Activated naive CD8-positive, alpha-beta T cell treated with anti-CD3 and anti-CD28 coated beads for 36 hours (primary cell): Measurements from ENCODE around the gene PLN. TPM values are rescaled to one million over a fixed set of nuclear protein-coding genes. Genes with fewer than 3 reads are reported as not detected.

Experiments used
- DNase-seq: peaks from one replicate; pipeline ENCODE4 v3.0.0; 2021
- H3K27ac Mint-ChIP-seq: one replicate; pipeline ENCODE4 v1.8.0; 2022; ENCODE audit warnings: mild to moderate bottlenecking, moderate library complexity, mixed read lengths
- H3K27me3 Mint-ChIP-seq: one replicate; pipeline ENCODE4 v1.8.0; 2022; ENCODE audit warnings: mild to moderate bottlenecking, mixed read lengths
- H3K36me3 Mint-ChIP-seq: one replicate; pipeline ENCODE4 v1.8.0; 2021; ENCODE audit warnings: mild to moderate bottlenecking, mixed read lengths
- H3K4me1 Mint-ChIP-seq: one replicate; pipeline ENCODE4 v1.8.0; 2021; ENCODE audit warnings: mixed read lengths
- H3K4me3 Mint-ChIP-seq: one replicate; pipeline ENCODE4 v1.8.0; 2022; ENCODE audit warnings: mild to moderate bottlenecking, moderate library complexity, mixed read lengths
- H3K9me3 Mint-ChIP-seq: one replicate; pipeline ENCODE4 v1.8.0; 2022; ENCODE audit warnings: mixed read lengths
- total RNA-seq, 2 experiments: library from RNA; stranded (reverse); gene quantifications; one replicate each; pipeline ENCODE4 v1.2.3, GENCODE V29; 2021

PLN gene
- not detected for total RNA-seq

GRCh38 chr6:118548136-118548535 is at the start of gene PLN:
TSS of gene PLN (plus strand) at chr6:118548296. CDS start at chr6:118558922, 10,626 bp downstream.
- Mint-ChIP-seq H3K36me3 (peaks cover 20% of the 10 kb centered on the region), H3K4me1 (peaks cover 51% of the 10 kb centered on the region), H3K27ac (peak within 1 kb of the TSS; percentile 4), H3K4me3 (no peak within 1 kb of the TSS), H3K27me3 (no peaks in the 10 kb centered on the region), H3K9me3 (no peaks in the 10 kb centered on the region)
- DNase-seq, result no peak

- Mint-ChIP-seq H3K9me3 (peaks cover 17% of the 10 kb centered on the region), H3K36me3 (peaks cover 60% of the 10 kb centered on the region), H3K27ac (no peak overlapping the region)
Measured at GRCh38 chr6:118500130-118501015, 47.7 kb upstream of the PLN start.

GRCh38 chr6:118501099-118501498 is 47.0 kb upstream of the PLN start:
- Mint-ChIP-seq H3K27ac (no peak overlapping the region), H3K36me3 (peaks cover 58% of the 10 kb centered on the region), H3K9me3 (peaks cover 14% of the 10 kb centered on the region)

More at GRCh38 chr6:118500130-118501015, 47.7 kb upstream of the PLN start:
- DNase-seq, result no peak
- Mint-ChIP-seq H3K4me1 (peaks cover 13% of the 10 kb centered on the region), H3K4me3 (no peak overlapping the region), H3K27me3 (no peaks in the 10 kb centered on the region)

GRCh38 chr6:118501765-118502164 is 46.3 kb upstream of the PLN start:
- peaks cover 8% of the 10 kb centered on the region for H3K4me1 Mint-ChIP-seq
- H3K27ac Mint-ChIP-seq, result no peak overlapping the region
- H3K9me3 Mint-ChIP-seq, result peaks cover 14% of the 10 kb centered on the region
- peaks cover 57% of the 10 kb centered on the region for H3K36me3 Mint-ChIP-seq
- no peaks in the 10 kb centered on the region for H3K27me3 Mint-ChIP-seq
- DNase-seq, result no peak
- no peak overlapping the region for H3K4me3 Mint-ChIP-seq

More at GRCh38 chr6:118501099-118501498, 47.0 kb upstream of the PLN start:
- Mint-ChIP-seq H3K27me3 (no peaks in the 10 kb centered on the region), H3K4me3 (no peak overlapping the region), H3K4me1 (peaks cover 7% of the 10 kb centered on the region)
- DNase-seq, result no peak

GRCh38 chr6:118502169-118502568 is 45.9 kb upstream of the PLN start:
- Mint-ChIP-seq H3K4me3 (no peak overlapping the region), H3K27me3 (no peaks in the 10 kb centered on the region), H3K36me3 (peaks cover 54% of the 10 kb centered on the region), H3K27ac (no peak overlapping the region), H3K9me3 (peaks cover 14% of the 10 kb centered on the region), H3K4me1 (peaks cover 12% of the 10 kb centered on the region)
- no peak for DNase-seq

GRCh38 chr6:118504611-118505010 is 43.5 kb upstream of the PLN start:
- Mint-ChIP-seq H3K4me3 (no peak overlapping the region), H3K27ac (no peak overlapping the region), H3K36me3 (peaks cover 52% of the 10 kb centered on the region), H3K4me1 (peaks cover 16% of the 10 kb centered on the region), H3K9me3 (peaks cover 14% of the 10 kb centered on the region), H3K27me3 (no peaks in the 10 kb centered on the region)
- DNase-seq, result no peak

- no peak overlapping the region for H3K27ac Mint-ChIP-seq
- no peak overlapping the region for H3K4me3 Mint-ChIP-seq
- no peaks in the 10 kb centered on the region for H3K27me3 Mint-ChIP-seq
- peaks cover 15% of the 10 kb centered on the region for H3K4me1 Mint-ChIP-seq
- H3K9me3 Mint-ChIP-seq, result peaks cover 13% of the 10 kb centered on the region
- DNase-seq, result no peak
- H3K36me3 Mint-ChIP-seq, result peaks cover 43% of the 10 kb centered on the region
Measured at GRCh38 chr6:118505656-118506055, 42.4 kb upstream of the PLN start.

GRCh38 chr6:118506071-118506638 is 41.9 kb upstream of the PLN start:
- Mint-ChIP-seq H3K4me3 (no peak overlapping the region), H3K4me1 (peaks cover 15% of the 10 kb centered on the region), H3K9me3 (peaks cover 9% of the 10 kb centered on the region), H3K36me3 (peaks cover 38% of the 10 kb centered on the region), H3K27ac (peak overlapping the region; percentile 44), H3K27me3 (no peaks in the 10 kb centered on the region)
- DNase-seq, result no peak

- Mint-ChIP-seq H3K9me3 (peaks cover under 1% of the 10 kb centered on the region), H3K4me1 (peaks cover 17% of the 10 kb centered on the region), H3K27me3 (no peaks in the 10 kb centered on the region), H3K27ac (no peak overlapping the region), H3K4me3 (no peak overlapping the region), H3K36me3 (peaks cover 26% of the 10 kb centered on the region)
- DNase-seq, result no peak
Measured at GRCh38 chr6:118507636-118508035, 40.5 kb upstream of the PLN start.

GRCh38 chr6:118509009-118509617 is 39.0 kb upstream of the PLN start:
- Mint-ChIP-seq H3K4me1 (peaks cover 23% of the 10 kb centered on the region), H3K4me3 (no peak overlapping the region), H3K36me3 (peaks cover 18% of the 10 kb centered on the region), H3K27me3 (no peaks in the 10 kb centered on the region), H3K9me3 (no peaks in the 10 kb centered on the region), H3K27ac (no peak overlapping the region)
- no peak for DNase-seq

- H3K27me3 Mint-ChIP-seq, result no peaks in the 10 kb centered on the region
- H3K27ac Mint-ChIP-seq, result peak overlapping the region; percentile 20
- H3K4me3 Mint-ChIP-seq, result no peak overlapping the region
- no peak for DNase-seq
- peaks cover 13% of the 10 kb centered on the region for H3K36me3 Mint-ChIP-seq
- H3K9me3 Mint-ChIP-seq, result peaks cover 3% of the 10 kb centered on the region
- H3K4me1 Mint-ChIP-seq, result peaks cover 27% of the 10 kb centered on the region
Measured at GRCh38 chr6:118511930-118512715, 36.0 kb upstream of the PLN start.

- Mint-ChIP-seq H3K4me1 (peaks cover 18% of the 10 kb centered on the region), H3K9me3 (peaks cover 14% of the 10 kb centered on the region), H3K4me3 (no peak overlapping the region), H3K27me3 (no peaks in the 10 kb centered on the region), H3K27ac (no peak overlapping the region), H3K36me3 (peaks cover 38% of the 10 kb centered on the region)
- no peak for DNase-seq
Measured at GRCh38 chr6:118514689-118515088, 33.4 kb upstream of the PLN start.

- peaks cover 8% of the 10 kb centered on the region for H3K9me3 Mint-ChIP-seq
- H3K4me1 Mint-ChIP-seq, result peaks cover 16% of the 10 kb centered on the region
- no peak for DNase-seq
- H3K36me3 Mint-ChIP-seq, result peaks cover 52% of the 10 kb centered on the region
- H3K27me3 Mint-ChIP-seq, result no peaks in the 10 kb centered on the region
- no peak overlapping the region for H3K27ac Mint-ChIP-seq
- no peak overlapping the region for H3K4me3 Mint-ChIP-seq
Measured at GRCh38 chr6:118522422-118522821, 25.7 kb upstream of the PLN start.

GRCh38 chr6:118523216-118523615 is 24.9 kb upstream of the PLN start:
- Mint-ChIP-seq H3K36me3 (peaks cover 44% of the 10 kb centered on the region), H3K4me3 (no peak overlapping the region), H3K27ac (no peak overlapping the region), H3K27me3 (no peaks in the 10 kb centered on the region), H3K4me1 (peaks cover 19% of the 10 kb centered on the region), H3K9me3 (peaks cover 6% of the 10 kb centered on the region)
- DNase-seq, result no peak

GRCh38 chr6:118524686-118525085 is 23.4 kb upstream of the PLN start:
- peaks cover 19% of the 10 kb centered on the region for H3K4me1 Mint-ChIP-seq
- no peak for DNase-seq
- H3K36me3 Mint-ChIP-seq, result peaks cover 32% of the 10 kb centered on the region
- no peak overlapping the region for H3K4me3 Mint-ChIP-seq
- no peak overlapping the region for H3K27ac Mint-ChIP-seq
- no peaks in the 10 kb centered on the region for H3K9me3 Mint-ChIP-seq
- H3K27me3 Mint-ChIP-seq, result no peaks in the 10 kb centered on the region
